Measurements from ENCODE around the gene BCORL1. TPM values are rescaled to one million over a fixed set of nuclear protein-coding genes. Genes with fewer than 3 reads are reported as not detected.

BCORL1 gene
- total and polyA plus RNA-seq, 2 experiments from 2014 or later, result 3.4 to 9.2 TPM

- Histone ChIP-seq H3K9me3 (ENCODE audit: low read depth) (no peaks in the 10 kb centered on the region), H3K4me1 (ENCODE audit: insufficient read depth) (no peaks in the 10 kb centered on the region), H2AFZ (no peak overlapping the region), H3K79me2 (no peaks in the 10 kb centered on the region), H3K36me3 (replicated peaks; ENCODE audit: insufficient read depth, low read depth) (no peaks in the 10 kb centered on the region), H3K27ac (no peak overlapping the region), H3K9me2 (replicated peaks; ENCODE audit: insufficient read depth) (no peaks in the 10 kb centered on the region), H4K20me1 (ENCODE audit: insufficient read depth, poor library complexity, severe bottlenecking) (no peaks in the 10 kb centered on the region), H3K27me3 (no peaks in the 10 kb centered on the region), H3K4me2 (no peak overlapping the region), H3K4me3 (no peak overlapping the region)
- WGBS (ENCODE audit: low lambda C conversion rate, missing lambda C conversion rate), result 80% methylated on average over 10 of the region's 10 CpGs
- no peak for DNase-seq (ENCODE audit: low spot score)
- TF ChIP-seq EZH2phosphoT487 (IDR thresholded peaks at IDR 0.05; ENCODE audit: low read depth, severe bottlenecking, unreplicated experiment) (no peak), EZH2 (IDR thresholded peaks at IDR 0.05; ENCODE audit: borderline replicate concordance) (no peak)
- TF ChIP-seq, protein P1, sequence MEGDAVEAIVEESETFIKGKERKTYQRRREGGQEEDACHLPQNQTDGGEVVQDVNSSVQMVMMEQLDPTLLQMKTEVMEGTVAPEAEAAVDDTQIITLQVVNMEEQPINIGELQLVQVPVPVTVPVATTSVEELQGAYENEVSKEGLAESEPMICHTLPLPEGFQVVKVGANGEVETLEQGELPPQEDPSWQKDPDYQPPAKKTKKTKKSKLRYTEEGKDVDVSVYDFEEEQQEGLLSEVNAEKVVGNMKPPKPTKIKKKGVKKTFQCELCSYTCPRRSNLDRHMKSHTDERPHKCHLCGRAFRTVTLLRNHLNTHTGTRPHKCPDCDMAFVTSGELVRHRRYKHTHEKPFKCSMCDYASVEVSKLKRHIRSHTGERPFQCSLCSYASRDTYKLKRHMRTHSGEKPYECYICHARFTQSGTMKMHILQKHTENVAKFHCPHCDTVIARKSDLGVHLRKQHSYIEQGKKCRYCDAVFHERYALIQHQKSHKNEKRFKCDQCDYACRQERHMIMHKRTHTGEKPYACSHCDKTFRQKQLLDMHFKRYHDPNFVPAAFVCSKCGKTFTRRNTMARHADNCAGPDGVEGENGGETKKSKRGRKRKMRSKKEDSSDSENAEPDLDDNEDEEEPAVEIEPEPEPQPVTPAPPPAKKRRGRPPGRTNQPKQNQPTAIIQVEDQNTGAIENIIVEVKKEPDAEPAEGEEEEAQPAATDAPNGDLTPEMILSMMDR (IDR thresholded peaks at IDR 0.05; ENCODE audit: poor library complexity), result no peak
Measured at GRCh38 chrX:130009658-130010223, 27.3 kb downstream of the BCORL1 start.

- no peaks in the 10 kb centered on the region for H3K4me1 ChIP-seq (ENCODE audit: insufficient read depth)
- no peak for DNase-seq (ENCODE audit: low spot score)
- H3K9me3 ChIP-seq (ENCODE audit: low read depth), result no peaks in the 10 kb centered on the region
- H3K4me2 ChIP-seq, result no peak overlapping the region
- H3K9me2 ChIP-seq (replicated peaks; ENCODE audit: insufficient read depth), result no peaks in the 10 kb centered on the region
- TF ChIP-seq EZH2phosphoT487 (IDR thresholded peaks at IDR 0.05; ENCODE audit: low read depth, severe bottlenecking, unreplicated experiment) (no peak), EZH2 (IDR thresholded peaks at IDR 0.05; ENCODE audit: borderline replicate concordance) (no peak)
- TF ChIP-seq, protein P1 (IDR thresholded peaks at IDR 0.05; ENCODE audit: poor library complexity), result no peak
- no peak overlapping the region for H2AFZ ChIP-seq
- no peak overlapping the region for H3K4me3 ChIP-seq
- WGBS (ENCODE audit: low lambda C conversion rate, missing lambda C conversion rate), result 82% methylated on average over 10 of the region's 10 CpGs
- no peaks in the 10 kb centered on the region for H3K36me3 ChIP-seq (replicated peaks; ENCODE audit: insufficient read depth, low read depth)
- no peak overlapping the region for H3K27ac ChIP-seq
- H3K27me3 ChIP-seq, result no peaks in the 10 kb centered on the region
- no peaks in the 10 kb centered on the region for H3K79me2 ChIP-seq
- peaks cover under 1% of the 10 kb centered on the region for H4K20me1 ChIP-seq (ENCODE audit: insufficient read depth, poor library complexity, severe bottlenecking)
Measured at GRCh38 chrX:130012683-130013082, 30.2 kb downstream of the BCORL1 start.

DNA sequence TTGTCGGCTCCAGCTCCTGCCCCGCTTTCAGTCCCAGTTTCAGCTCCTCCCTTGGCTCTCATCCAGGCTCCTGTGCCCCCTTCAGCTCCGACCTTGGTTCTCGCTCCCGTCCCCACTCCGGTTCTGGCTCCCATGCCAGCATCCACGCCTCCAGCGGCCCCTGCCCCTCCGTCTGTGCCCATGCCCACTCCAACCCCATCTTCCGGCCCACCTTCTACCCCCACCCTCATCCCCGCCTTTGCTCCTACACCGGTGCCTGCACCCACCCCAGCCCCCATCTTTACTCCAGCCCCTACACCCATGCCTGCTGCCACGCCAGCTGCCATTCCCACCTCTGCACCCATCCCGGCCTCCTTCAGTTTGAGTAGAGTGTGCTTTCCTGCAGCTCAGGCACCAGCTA lies 31.2 kb downstream of the BCORL1 start:
- H2AFZ ChIP-seq, result no peak overlapping the region
- H3K79me2 ChIP-seq, result no peaks in the 10 kb centered on the region
- H3K4me2 ChIP-seq, result no peak overlapping the region
- no peaks in the 10 kb centered on the region for H3K27me3 ChIP-seq
- H3K4me3 ChIP-seq, result no peak overlapping the region
- no peaks in the 10 kb centered on the region for H3K9me2 ChIP-seq (replicated peaks; ENCODE audit: insufficient read depth)
- H3K36me3 ChIP-seq (replicated peaks; ENCODE audit: insufficient read depth, low read depth), result no peaks in the 10 kb centered on the region
- TF ChIP-seq, protein P1 (IDR thresholded peaks at IDR 0.05; ENCODE audit: poor library complexity), result no peak
- no peak for TF ChIP-seq EZH2 (IDR thresholded peaks at IDR 0.05; ENCODE audit: borderline replicate concordance)
- TF ChIP-seq EZH2phosphoT487 (IDR thresholded peaks at IDR 0.05; ENCODE audit: low read depth, severe bottlenecking, unreplicated experiment), result no peak
- H4K20me1 ChIP-seq (ENCODE audit: insufficient read depth, poor library complexity, severe bottlenecking), result peaks cover 4% of the 10 kb centered on the region
- H3K9me3 ChIP-seq (ENCODE audit: low read depth), result no peaks in the 10 kb centered on the region
- WGBS (ENCODE audit: low lambda C conversion rate, missing lambda C conversion rate), result 96% methylated on average over 8 of the region's 14 CpGs
- no peaks in the 10 kb centered on the region for H3K4me1 ChIP-seq (ENCODE audit: insufficient read depth)
- no peak overlapping the region for H3K27ac ChIP-seq
- DNase-seq (ENCODE audit: low spot score), result no peak

All from hepatocyte (in vitro differentiated cells).